GM12874 (cell line): ENCODE data around the gene TNS4.

ENCODE experiments used
- TF ChIP-seq, protein P1 (sequence below): IDR thresholded peaks from 2 replicates; pipeline ENCODE4 v1.5.1; 2011; ENCODE audit warnings: low read depth, mild to moderate bottlenecking, control low read depth, low read length, moderate library complexity; ENCODE audit not compliant: insufficient read depth

TNS4 gene

DNA sequence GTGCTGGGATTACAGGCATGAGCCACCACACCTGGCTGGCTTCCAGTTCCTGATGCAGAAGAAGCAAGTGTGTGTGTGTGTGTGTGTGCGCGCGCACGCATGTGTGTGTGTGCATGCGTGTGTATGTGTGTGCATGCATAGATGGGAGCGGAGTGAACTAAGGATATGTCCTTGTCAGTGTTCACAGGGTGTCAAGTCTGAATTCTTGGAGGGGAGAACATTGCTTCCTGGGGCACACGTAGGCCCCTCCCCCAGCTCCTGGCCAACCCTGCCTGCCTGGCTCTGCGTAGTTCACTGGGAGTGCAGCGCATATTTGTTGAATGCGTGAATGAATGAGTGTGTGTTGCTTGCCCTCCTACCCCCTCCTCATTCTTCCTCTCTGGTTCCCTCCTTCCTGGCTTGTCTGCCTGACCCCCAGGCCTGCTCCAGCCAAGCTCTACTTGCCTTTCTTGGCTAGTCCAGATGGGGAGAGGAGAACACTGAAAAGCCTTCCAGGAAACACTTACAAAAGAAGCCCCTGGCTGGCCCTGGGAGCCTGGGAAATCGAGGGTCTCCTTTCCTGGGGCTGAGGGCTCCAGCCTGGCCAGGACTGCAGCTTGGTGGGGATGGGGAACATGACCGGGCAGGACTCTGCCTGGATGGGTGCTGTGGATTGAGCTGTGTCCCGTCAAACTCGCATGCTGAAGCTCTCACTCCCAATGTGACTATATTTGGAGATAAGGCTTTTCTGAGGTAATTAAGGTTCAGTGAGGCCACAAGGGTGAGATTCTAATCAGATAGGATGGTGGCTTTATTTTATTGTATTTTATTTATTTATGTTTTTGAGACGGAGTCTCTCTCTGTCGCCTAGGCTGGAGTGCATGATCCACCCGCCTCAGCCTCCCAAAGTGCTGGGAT is 30.2 kb downstream of the TNS4 start:
- TF ChIP-seq, protein P1, sequence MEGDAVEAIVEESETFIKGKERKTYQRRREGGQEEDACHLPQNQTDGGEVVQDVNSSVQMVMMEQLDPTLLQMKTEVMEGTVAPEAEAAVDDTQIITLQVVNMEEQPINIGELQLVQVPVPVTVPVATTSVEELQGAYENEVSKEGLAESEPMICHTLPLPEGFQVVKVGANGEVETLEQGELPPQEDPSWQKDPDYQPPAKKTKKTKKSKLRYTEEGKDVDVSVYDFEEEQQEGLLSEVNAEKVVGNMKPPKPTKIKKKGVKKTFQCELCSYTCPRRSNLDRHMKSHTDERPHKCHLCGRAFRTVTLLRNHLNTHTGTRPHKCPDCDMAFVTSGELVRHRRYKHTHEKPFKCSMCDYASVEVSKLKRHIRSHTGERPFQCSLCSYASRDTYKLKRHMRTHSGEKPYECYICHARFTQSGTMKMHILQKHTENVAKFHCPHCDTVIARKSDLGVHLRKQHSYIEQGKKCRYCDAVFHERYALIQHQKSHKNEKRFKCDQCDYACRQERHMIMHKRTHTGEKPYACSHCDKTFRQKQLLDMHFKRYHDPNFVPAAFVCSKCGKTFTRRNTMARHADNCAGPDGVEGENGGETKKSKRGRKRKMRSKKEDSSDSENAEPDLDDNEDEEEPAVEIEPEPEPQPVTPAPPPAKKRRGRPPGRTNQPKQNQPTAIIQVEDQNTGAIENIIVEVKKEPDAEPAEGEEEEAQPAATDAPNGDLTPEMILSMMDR: no peak

- TF ChIP-seq, protein P1: no peak
Observed at GRCh38 chr17:40469805-40470675, 31.4 kb downstream of the TNS4 start.

DNA sequence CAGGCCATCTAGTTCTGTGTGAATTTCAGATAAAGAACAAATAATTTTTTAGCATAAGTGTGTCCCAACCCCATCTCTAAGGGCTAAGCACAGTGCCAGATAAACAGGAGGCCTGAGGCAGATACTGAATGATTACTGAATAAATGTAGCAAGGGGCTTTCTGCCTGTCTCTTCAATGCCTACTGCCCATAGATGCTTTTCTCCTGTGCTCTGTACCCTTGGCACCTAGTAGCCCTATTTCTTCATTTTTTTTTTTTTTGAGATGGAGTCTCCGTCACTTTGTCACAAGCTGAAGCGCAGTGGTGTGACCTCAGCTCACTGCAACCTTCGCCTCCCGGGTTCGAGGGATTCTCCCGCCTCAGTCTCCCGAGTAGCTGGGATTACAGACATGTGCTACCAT is 32.9 kb downstream of the TNS4 start:
- TF ChIP-seq, protein P1: no peak

GRCh38 chr17:40467281-40467867 is 34.0 kb downstream of the TNS4 start:
- TF ChIP-seq, protein P1: no peak

DNA sequence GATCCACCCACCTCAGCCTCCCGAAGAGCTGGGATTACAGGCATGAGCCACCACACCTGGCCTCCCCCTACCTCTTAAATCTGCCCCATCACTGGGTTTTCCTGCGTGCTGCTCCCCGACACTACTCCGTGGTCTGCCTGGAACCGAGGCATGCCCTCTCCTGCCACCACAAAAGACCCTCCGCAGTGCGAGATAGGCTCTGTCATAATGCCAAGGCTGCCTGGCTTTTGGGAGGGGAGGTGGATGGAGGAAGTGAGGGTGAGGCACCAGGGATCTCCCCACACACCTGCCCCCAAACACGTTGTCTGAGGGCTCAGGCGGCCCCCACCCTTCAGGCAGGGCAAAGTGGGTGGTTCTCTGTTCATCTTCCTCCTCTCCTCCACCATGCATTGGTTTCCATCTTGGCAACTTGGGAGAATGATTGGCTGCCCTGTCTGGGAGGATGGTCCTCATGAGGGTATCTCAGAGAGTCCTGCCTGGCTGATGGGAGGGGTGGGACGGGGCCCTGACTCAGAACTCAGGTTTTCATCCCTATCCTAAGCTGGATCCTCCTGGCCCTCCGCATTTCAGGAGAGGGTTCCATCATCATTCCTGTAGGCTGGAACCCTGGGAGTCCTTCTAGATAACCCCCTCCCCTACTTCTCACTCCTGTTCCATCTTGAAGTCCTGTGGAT is 35.0 kb downstream of the TNS4 start:
- TF ChIP-seq, protein P1: no peak

DNA sequence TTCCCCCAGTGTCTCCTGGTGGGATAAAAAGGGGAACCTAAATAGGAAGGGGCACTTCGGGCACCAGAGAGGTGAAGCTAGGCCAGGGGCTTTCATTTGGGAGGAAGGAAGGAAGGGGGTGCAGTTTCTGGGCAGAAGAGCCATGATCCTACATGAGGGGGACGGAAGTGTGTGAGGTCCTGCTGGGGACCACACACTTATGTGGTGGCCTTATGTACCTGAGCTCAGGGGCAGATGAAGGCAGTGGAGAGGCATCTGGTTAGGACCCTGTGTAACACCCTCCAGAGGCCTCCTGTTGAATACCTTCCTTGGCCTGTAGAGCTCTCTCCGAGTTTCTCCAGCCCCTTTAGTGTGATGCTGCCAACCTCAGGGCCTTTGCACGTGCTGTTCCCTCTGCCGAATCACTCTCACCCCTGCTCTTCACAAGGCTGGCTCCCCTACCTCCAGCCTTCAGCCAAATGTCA is 37.0 kb downstream of the TNS4 start:
- TF ChIP-seq, protein P1: no peak

DNA sequence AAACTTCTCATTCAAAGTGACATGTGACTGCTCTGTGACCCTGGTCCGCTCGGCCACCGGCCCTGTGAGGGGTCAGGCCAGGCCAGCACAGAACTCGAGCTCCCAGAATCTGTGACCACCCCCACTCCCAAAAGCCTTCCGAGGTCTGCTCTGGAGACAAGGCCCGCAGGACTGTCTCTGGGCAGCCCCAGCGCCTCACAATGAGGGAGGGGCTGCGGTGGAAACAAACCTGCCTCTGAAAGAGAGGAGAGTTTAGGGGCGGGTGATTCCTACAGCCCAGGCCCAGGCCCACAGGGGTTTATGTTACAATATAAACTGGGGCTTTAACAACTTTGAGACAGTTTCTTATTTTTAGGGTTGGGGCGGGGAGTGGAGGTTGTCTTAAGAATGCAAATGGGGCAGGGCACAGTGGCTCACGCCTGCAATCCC is 38.3 kb downstream of the TNS4 start:
- TF ChIP-seq, protein P1: no peak
